H1 (cell line): ENCODE results near the gene SPINK4. TPM values are rescaled to one million over a fixed set of nuclear protein-coding genes. Genes with fewer than 3 reads are reported as not detected.

Experiments used
- CTCF ChIA-PET: fragments of 300-600 bp; sonication (Branson Sonifier 250); formaldehyde crosslinking; loops from one replicate; lab custom pipeline; 2021; ENCODE audit not compliant: partially characterized antibody; lab: Charles Lee
- POLR2A ChIA-PET: fragments of 300-600 bp; sonication (Branson Sonifier 250); formaldehyde crosslinking; loops from one replicate; lab custom pipeline; 2021; ENCODE audit warnings: inconsistent platforms; ENCODE audit not compliant: partially characterized antibody; lab: Charles Lee
- DNase-seq, 2 experiments: peaks; one replicate each; pipeline versions ENCODE4 v3.0.0 to v3.0.0-alpha.2; 2010 to 2022; ENCODE audit warnings: low spot score in 2 of 2, low read depth in 1 of 2, mixed read lengths in 1 of 2
- FAIRE-seq: peaks from 2 replicates; lab custom pipeline; 2011; peaks lifted over from hg19 to GRCh38; lab: Jason Lieb, UNC
- H2AFZ ChIP-seq: 2 replicates; pipeline ENCODE4 v1.8.1; 2012; ENCODE audit warnings: low read length, inconsistent platforms
- H2AK5ac ChIP-seq: 2 replicates; pipeline ENCODE4 v1.6.1; 2013; ENCODE audit warnings: low read depth, low read length
- H2BK120ac ChIP-seq: replicated peaks from 2 replicates; pipeline ENCODE3; 2013; ENCODE audit warnings: low read depth, low read length, inconsistent platforms
- H2BK12ac ChIP-seq: 2 replicates; pipeline ENCODE4 v1.6.1; 2013; ENCODE audit warnings: low read depth, low read length
- H2BK15ac ChIP-seq: 2 replicates; pipeline ENCODE4 v1.6.1; 2013; ENCODE audit warnings: low read length
- H2BK20ac ChIP-seq: 2 replicates; pipeline ENCODE4 v1.6.1; 2013; ENCODE audit warnings: low read length
- H2BK5ac ChIP-seq: 2 replicates; pipeline ENCODE4 v1.6.1; 2013; ENCODE audit warnings: low read depth, low read length
- H3K14ac ChIP-seq: 2 replicates; pipeline ENCODE4 v1.6.1; 2013; ENCODE audit warnings: inconsistent platforms; ENCODE audit not compliant: insufficient read length
- H3K18ac ChIP-seq: 2 replicates; pipeline ENCODE4 v1.6.1; 2013; ENCODE audit warnings: low read length; ENCODE audit errors: extremely low read depth
- H3K23ac ChIP-seq: 2 replicates; pipeline ENCODE4 v1.6.1; 2013; ENCODE audit warnings: inconsistent platforms; ENCODE audit not compliant: insufficient read length
- H3K23me2 ChIP-seq: 2 replicates; pipeline ENCODE4 v1.6.1; 2013; ENCODE audit warnings: low read depth, low read length
- H3K27ac ChIP-seq: 2 replicates; pipeline ENCODE4 v1.6.1; 2011; ENCODE audit warnings: low read depth, low read length, inconsistent platforms
- H3K27me3 ChIP-seq, 4 experiments: replicated peaks in 1 of 4; 1 replicate in 1 of 4; 2 replicates in 3 of 4; pipeline versions ENCODE4 v1.6.1 to v1.8.1; 2011 to 2013; ENCODE audit warnings: low read length in 3 of 4, mild to moderate bottlenecking in 3 of 4, inconsistent platforms in 2 of 4, mixed read lengths in 2 of 4, moderate library complexity in 1 of 4; ENCODE audit not compliant: control insufficient read depth in 3 of 4, insufficient read depth in 3 of 4; ENCODE audit errors: extremely low read depth in 1 of 4
- H3K36me3 ChIP-seq, 4 experiments: 2 replicates each; pipeline versions ENCODE4 v1.6.1 to v1.8.1; 2011 to 2013; ENCODE audit warnings: mild to moderate bottlenecking in 4 of 4, low read length in 3 of 4, moderate library complexity in 2 of 4, control low read depth in 1 of 4, inconsistent platforms in 1 of 4; ENCODE audit not compliant: insufficient read depth in 4 of 4, control insufficient read depth in 2 of 4
- H3K4ac ChIP-seq: replicated peaks from 2 replicates; pipeline ENCODE3; 2013; ENCODE audit warnings: low read length, low read depth, mixed read lengths, inconsistent platforms; ENCODE audit not compliant: insufficient read length
- H3K4me1 ChIP-seq, 4 experiments: replicated peaks in 1 of 4; 1 replicate in 1 of 4; 2 replicates in 3 of 4; pipeline versions ENCODE4 v1.6.1 to v1.8.1; 2011 to 2013; ENCODE audit warnings: low read length in 3 of 4, inconsistent platforms in 2 of 4, mixed read lengths in 1 of 4; ENCODE audit not compliant: insufficient read depth in 4 of 4, control insufficient read depth in 3 of 4
- H3K4me2 ChIP-seq, 2 experiments: 2 replicates each; pipeline versions ENCODE4 v1.6.1 to v1.8.1; 2011 to 2013; ENCODE audit warnings: low read depth in 2 of 2, low read length in 2 of 2, control low read depth in 1 of 2, inconsistent platforms in 1 of 2, mild to moderate bottlenecking in 1 of 2; ENCODE audit not compliant: insufficient read depth in 1 of 2
- H3K4me3 ChIP-seq, 4 experiments: fragments of 200-600, 300-600 bp in 1 of 4; sonication (generic), shearing (Covaris generic), sonication (Bioruptor Twin) in 1 of 4; 2 replicates each; pipeline versions ENCODE4 v1.5.1 to v1.8.1; 2011 to 2016; ENCODE audit warnings: low read length in 4 of 4, low read depth in 3 of 4, control low read depth in 2 of 4, inconsistent platforms in 2 of 4, mild to moderate bottlenecking in 2 of 4, mixed read lengths in 1 of 4, moderate library complexity in 1 of 4; ENCODE audit not compliant: insufficient read depth in 2 of 4; ENCODE audit errors: extremely low read depth in 1 of 4
- H3K56ac ChIP-seq: replicated peaks from 2 replicates; pipeline ENCODE3; 2013; ENCODE audit warnings: low read depth, mild to moderate bottlenecking, mixed read lengths, low read length, inconsistent platforms; ENCODE audit not compliant: insufficient read length
- H3K79me1 ChIP-seq: 2 replicates; pipeline ENCODE4 v1.6.1; 2013; ENCODE audit warnings: low read depth, low read length, control low read depth
- H3K79me2 ChIP-seq, 2 experiments: 2 replicates each; pipeline versions ENCODE4 v1.6.1 to v1.8.1; 2012 to 2013; ENCODE audit warnings: low read length in 2 of 2, mild to moderate bottlenecking in 2 of 2, inconsistent platforms in 1 of 2; ENCODE audit not compliant: insufficient read depth in 2 of 2, control insufficient read depth in 1 of 2
- H3K9ac ChIP-seq, 4 experiments: replicated peaks in 1 of 4; 1 replicate in 1 of 4; 2 replicates in 3 of 4; pipeline versions ENCODE4 v1.6.1 to v1.8.1; 2011 to 2013; ENCODE audit warnings: low read depth in 3 of 4, low read length in 3 of 4, control low read depth in 2 of 4, mild to moderate bottlenecking in 2 of 4, moderate library complexity in 2 of 4, inconsistent platforms in 1 of 4; ENCODE audit errors: extremely low read depth in 1 of 4
- H3K9me3 ChIP-seq, 2 experiments: 2 replicates each; pipeline versions ENCODE4 v1.6.1 to v1.8.1; 2012 to 2013; ENCODE audit warnings: mild to moderate bottlenecking in 2 of 2, moderate library complexity in 2 of 2, control low read depth in 1 of 2, inconsistent platforms in 1 of 2, low read depth in 1 of 2, low read length in 1 of 2, mixed read lengths in 1 of 2; ENCODE audit not compliant: insufficient read depth in 2 of 2
- H4K20me1 ChIP-seq, 2 experiments: replicated peaks in 1 of 2; 2 replicates each; pipeline versions ENCODE3 to v1.8.1; 2011 to 2013; ENCODE audit warnings: inconsistent platforms in 2 of 2, low read length in 2 of 2, mild to moderate bottlenecking in 1 of 2; ENCODE audit not compliant: insufficient read depth in 2 of 2, control insufficient read depth in 1 of 2
- H4K5ac ChIP-seq: 2 replicates; pipeline ENCODE4 v1.6.1; 2013; ENCODE audit warnings: low read length, low read depth, mixed read lengths, inconsistent platforms; ENCODE audit not compliant: insufficient read length
- H4K8ac ChIP-seq: 2 replicates; pipeline ENCODE4 v1.8.0; 2013; ENCODE audit warnings: mild to moderate bottlenecking, moderate library complexity, low read length, inconsistent platforms; ENCODE audit not compliant: insufficient read depth; ENCODE audit errors: extremely low read depth
- H4K91ac ChIP-seq: replicated peaks from 2 replicates; pipeline ENCODE3; 2013; ENCODE audit warnings: low read length, mixed read lengths, inconsistent platforms; ENCODE audit not compliant: insufficient read length
- JUN ChIP-seq: IDR thresholded peaks from 2 replicates; pipeline ENCODE4 v1.6.1; 2011; ENCODE audit warnings: low read depth, mild to moderate bottlenecking, improper control_type of control experiment, low read length
- SAP30 ChIP-seq: fragments of 300-600 bp; sonication (generic); IDR thresholded peaks from 2 replicates; pipeline ENCODE4 v1.7.1; 2012; ENCODE audit warnings: low read length, moderate library complexity, mild to moderate bottlenecking, inconsistent platforms; ENCODE audit not compliant: insufficient read depth, insufficient replicate concordance
- SIN3A ChIP-seq, 2 experiments: IDR thresholded peaks in 1 of 2; conservative IDR thresholded peaks in 1 of 2; 2 replicates each; pipeline ENCODE4 v1.6.1; 2011 to 2012; ENCODE audit warnings: low read length in 2 of 2, improper control_type of control experiment in 1 of 2, low read depth in 1 of 2, mild to moderate bottlenecking in 1 of 2
- TCF12 ChIP-seq: IDR thresholded peaks from 2 replicates; pipeline ENCODE4 v1.6.1; 2011; ENCODE audit warnings: low read depth, mild to moderate bottlenecking, low read length
- WGBS, 2 experiments: shearing (Covaris generic) in 1 of 2; methylation state at CpG; one replicate each; pipeline versions ENCODE4 v1.1.6 to v1.1.7; 2013 to 2015; ENCODE audit warnings: low lambda C conversion rate in 2 of 2, mixed read lengths in 2 of 2, inconsistent platforms in 1 of 2, low coverage in 1 of 2, missing lambda C conversion rate in 1 of 2; ENCODE audit not compliant: insufficient replicate concordance in 2 of 2, insufficient coverage in 1 of 2, insufficient read length in 1 of 2; ENCODE audit errors: extremely low coverage in 1 of 2, missing lambda C conversion rate in 1 of 2; 5-methylcytosine and 5-hydroxymethylcytosine counted together
- polyA plus RNA-seq, 7 experiments: library from polyadenylated mRNA; depleted of rRNA in 3 of 7; stranded (reverse) in 5 of 7; unstranded in 2 of 7; fragments of >200 nt in 5 of 7; fragments of 200-250 nt in 2 of 7; gene quantifications; 1 replicate in 5 of 7; 2 replicates in 1 of 7; 4 replicates in 1 of 7; pipeline versions ENCODE4 v1.2.1 to v1.2.3, GENCODE V29; 2011 to 2013; ENCODE audit warnings: missing spikeins in 2 of 7, mixed read lengths in 2 of 7
- total RNA-seq: library from RNA; stranded (reverse); fragmentation: NEBNext Ultra II Directional; extraction: Animal tissue kit (Norgen Biotek cat#: 25700); gene quantifications from 2 replicates; pipeline ENCODE4 v1.2.1, GENCODE V29; 2021

Gene SPINK4
- total and polyA plus RNA-seq, 2 of the 8 experiments (the other 6 are each of a cell fraction or from before 2014, with no cell fraction given): not detected

GRCh38 chr9:33270146-33270545 lies 30.2 kb downstream of the SPINK4 start:
- CTCF ChIA-PET: no interaction called here
- no peak overlapping the region for H4K5ac ChIP-seq
- H3K14ac ChIP-seq: no peak overlapping the region
- H4K91ac ChIP-seq: no peak overlapping the region
- H2BK15ac ChIP-seq: no peak overlapping the region
- peaks cover 4% of the 10 kb centered on the region; the same call in 1 of the 2 replicates for H3K23me2 ChIP-seq
- POLR2A ChIA-PET: no interaction called here
- H3K79me1 ChIP-seq: 0 out of 2 replicates have a peak, but pooled peaks cover 3% of the 10 kb centered on the region
- H3K9me3 ChIP-seq: no peaks in the 10 kb centered on the region
- no peak overlapping the region for H2BK120ac ChIP-seq
- H3K4ac ChIP-seq: no peak overlapping the region
- H2BK20ac ChIP-seq: no peak overlapping the region
- H4K8ac ChIP-seq: no peak overlapping the region
- no peak overlapping the region for H3K27ac ChIP-seq
- H3K18ac ChIP-seq: no peak overlapping the region
- no peak for FAIRE-seq
- peaks cover 0 to 11% of the 10 kb centered on the region in 2 experiments; a peak in 2 of 4 replicates for H3K79me2 ChIP-seq
- H2BK5ac ChIP-seq: no peak overlapping the region
- DNase-seq: no peak
- no peak overlapping the region for H3K23ac ChIP-seq
- H3K4me2 ChIP-seq: no peak overlapping the region
- WGBS, 2 experiments: 92% methylated on average over 3 of the region's 3 CpGs; no CpG with 5 or more reads in 1 of the 2 experiments
- H3K36me3 ChIP-seq: peaks cover 5 to 48% (median 22%) of the 10 kb centered on the region in 4 experiments
- no peak overlapping the region for H3K9ac ChIP-seq
- no peak overlapping the region for H2BK12ac ChIP-seq
- H2AK5ac ChIP-seq: no peak overlapping the region
- H4K20me1 ChIP-seq: no peaks in the 10 kb centered on the region
- no peaks in the 10 kb centered on the region for H3K27me3 ChIP-seq
- no peak overlapping the region for H2AFZ ChIP-seq
- H3K56ac ChIP-seq: no peak overlapping the region
- 0 out of 7 replicates have a peak, but pooled peaks cover 0 to 2% (median 0%) of the 10 kb centered on the region in 4 experiments for H3K4me1 ChIP-seq
- no peak overlapping the region for H3K4me3 ChIP-seq
- TF ChIP-seq SIN3A (conservative IDR thresholded peaks at IDR 0.05 in 1 of 2, IDR thresholded peaks at IDR 0.05 in 1 of 2; ENCODE audit: low read depth in 1 of 2, low read length in 2 of 2) (no peak), SAP30 (no peak), JUN (no peak), TCF12 (no peak)
